HEK293 (cell line): ENCODE results near the gene IQCH.
"Not testable (repeated sequence)": the region's sequence is repeated elsewhere in the genome, so short reads cannot be mapped to it uniquely, and the experiment has no call there.

Experiments used
- CTCF ChIA-PET: fragments of 350-600 bp; formaldehyde crosslinking; extraction: SDS; loops from one replicate; lab custom pipeline; 2021; ENCODE audit warnings: antibody characterized with exemption; lab: Yijun Ruan, JAX
- POLR2A ChIA-PET: fragments of 300-600 bp; formaldehyde crosslinking; extraction: SDS; loops from one replicate; lab custom pipeline; 2020; ENCODE audit warnings: antibody characterized with exemption, inconsistent platforms; lab: Yijun Ruan, JAX
- H3K27ac ChIP-seq: fragments of 200-500 bp; sonication (Bioruptor generic); 2 replicates; pipeline ENCODE4 v1.5.1; 2014; ENCODE audit warnings: low read depth, low read length, control low read depth, inconsistent platforms; ENCODE audit errors: extremely low read depth
- H3K36me3 ChIP-seq, 2 experiments: fragments of 200-500 bp in 1 of 2; sonication (Bioruptor generic) in 1 of 2; 1 replicate in 1 of 2; 2 replicates in 1 of 2; pipeline ENCODE4 v1.5.1; 2014 to 2017; ENCODE audit warnings: inconsistent platforms in 2 of 2, low read length in 2 of 2; ENCODE audit not compliant: control insufficient read depth in 2 of 2, insufficient read depth in 1 of 2
- H3K4me1 ChIP-seq: fragments of 200-500 bp; sonication (Bioruptor generic); 2 replicates; pipeline ENCODE4 v1.5.1; 2014; ENCODE audit warnings: mild to moderate bottlenecking, low read length, inconsistent platforms; ENCODE audit not compliant: control insufficient read depth, insufficient read depth
- H3K4me3 ChIP-seq: 2 replicates; pipeline ENCODE4 v1.5.1; 2011; ENCODE audit warnings: low read depth, mild to moderate bottlenecking, control low read depth, low read length, moderate library complexity
- H3K9me3 ChIP-seq: fragments of 200-500 bp; sonication (Bioruptor generic); 2 replicates; pipeline ENCODE4 v1.5.1; 2014; ENCODE audit warnings: low read depth, low read length, inconsistent platforms; ENCODE audit not compliant: control insufficient read depth, insufficient read depth
- GFI1B ChIP-seq: fragments of 450-650 bp; formaldehyde crosslinking; IDR thresholded peaks from 2 replicates; pipeline ENCODE4 v1.5.1; 2016; ENCODE audit warnings: missing biosample characterization, missing genetic modification characterization
- GLI2 ChIP-seq: fragments of 450-650 bp; formaldehyde crosslinking; IDR thresholded peaks from 2 replicates; pipeline ENCODE4; 2017; ENCODE audit warnings: missing biosample characterization, missing genetic modification characterization, low read depth, borderline replicate concordance
- KLF1 ChIP-seq: fragments of 450-650 bp; formaldehyde crosslinking; IDR thresholded peaks from 2 replicates; pipeline ENCODE4 v1.5.1; 2016; ENCODE audit warnings: missing biosample characterization, missing genetic modification characterization
- KLF17 ChIP-seq: fragments of 450-650 bp; formaldehyde crosslinking; IDR thresholded peaks from 2 replicates; pipeline ENCODE4 v1.5.1; 2016; ENCODE audit warnings: missing biosample characterization, missing genetic modification characterization
- KLF9 ChIP-seq: fragments of 450-650 bp; formaldehyde crosslinking; IDR thresholded peaks from 2 replicates; pipeline ENCODE4 v1.5.1; 2016; ENCODE audit warnings: missing biosample characterization, missing genetic modification characterization, low read depth
- SP2 ChIP-seq: fragments of 450-650 bp; formaldehyde crosslinking; IDR thresholded peaks from 2 replicates; pipeline ENCODE4 v1.5.1; 2016; ENCODE audit warnings: missing biosample characterization, missing genetic modification characterization
- WT1 ChIP-seq: fragments of 450-650 bp; formaldehyde crosslinking; IDR thresholded peaks from 2 replicates; pipeline ENCODE4 v1.5.1; 2016; ENCODE audit warnings: missing biosample characterization, missing genetic modification characterization
- ZBTB21 ChIP-seq: fragments of 450-650 bp; formaldehyde crosslinking; IDR thresholded peaks from 2 replicates; pipeline ENCODE4 v1.5.1; 2017; ENCODE audit warnings: missing biosample characterization, missing genetic modification characterization
- ZBTB48 ChIP-seq: fragments of 450-650 bp; formaldehyde crosslinking; IDR thresholded peaks from 2 replicates; pipeline ENCODE4 v1.5.1; 2016; ENCODE audit warnings: missing biosample characterization, missing genetic modification characterization
- ZBTB6 ChIP-seq: fragments of 450-650 bp; formaldehyde crosslinking; IDR thresholded peaks from 2 replicates; pipeline ENCODE4 v1.5.1; 2017; ENCODE audit warnings: missing biosample characterization, missing genetic modification characterization
- ZNF10 ChIP-seq: fragments of 450-650 bp; formaldehyde crosslinking; IDR thresholded peaks from 2 replicates; pipeline ENCODE4 v1.5.1; 2017; ENCODE audit warnings: missing biosample characterization, missing genetic modification characterization
- ZNF155 ChIP-seq: fragments of 450-650 bp; formaldehyde crosslinking; IDR thresholded peaks from 2 replicates; pipeline ENCODE4 v1.5.1; 2016; ENCODE audit warnings: missing biosample characterization, missing genetic modification characterization
- ZNF248 ChIP-seq: fragments of 450-650 bp; formaldehyde crosslinking; IDR thresholded peaks from 2 replicates; pipeline ENCODE4 v1.5.1; 2017; ENCODE audit warnings: missing biosample characterization, missing genetic modification characterization
- ZNF404 ChIP-seq: fragments of 450-650 bp; formaldehyde crosslinking; IDR thresholded peaks from 2 replicates; pipeline ENCODE4 v1.5.1; 2017; ENCODE audit warnings: missing biosample characterization, missing genetic modification characterization
- ZNF449 ChIP-seq: fragments of 450-650 bp; formaldehyde crosslinking; IDR thresholded peaks from 2 replicates; pipeline ENCODE4 v1.5.1; 2017; ENCODE audit warnings: missing biosample characterization, mild to moderate bottlenecking, missing genetic modification characterization, moderate library complexity
- ZNF514 ChIP-seq: fragments of 450-650 bp; formaldehyde crosslinking; IDR thresholded peaks from 2 replicates; pipeline ENCODE4 v1.5.1; 2016; ENCODE audit warnings: missing biosample characterization, missing genetic modification characterization
- ZNF521 ChIP-seq: fragments of 450-650 bp; formaldehyde crosslinking; IDR thresholded peaks from 2 replicates; pipeline ENCODE4 v1.5.1; 2017; ENCODE audit warnings: missing biosample characterization, mild to moderate bottlenecking, missing genetic modification characterization
- ZNF580 ChIP-seq: fragments of 450-650 bp; formaldehyde crosslinking; IDR thresholded peaks from 2 replicates; pipeline ENCODE4 v1.5.1; 2016; ENCODE audit warnings: missing biosample characterization, missing genetic modification characterization
- ZNF621 ChIP-seq: fragments of 450-650 bp; formaldehyde crosslinking; IDR thresholded peaks from 2 replicates; pipeline ENCODE4 v1.5.1; 2017; ENCODE audit warnings: missing biosample characterization, missing genetic modification characterization
- ZNF623 ChIP-seq: fragments of 450-650 bp; formaldehyde crosslinking; IDR thresholded peaks from 2 replicates; pipeline ENCODE4 v1.5.1; 2016; ENCODE audit warnings: missing biosample characterization, missing genetic modification characterization
- ZNF639 ChIP-seq: fragments of 450-650 bp; formaldehyde crosslinking; IDR thresholded peaks from 2 replicates; pipeline ENCODE4 v1.5.1; 2016; ENCODE audit warnings: missing biosample characterization, missing genetic modification characterization
- ZNF654 ChIP-seq: fragments of 450-650 bp; formaldehyde crosslinking; IDR thresholded peaks from 2 replicates; pipeline ENCODE4 v1.5.1; 2016; ENCODE audit warnings: low read depth, missing biosample characterization, missing genetic modification characterization
- ZNF660 ChIP-seq: fragments of 450-650 bp; IDR thresholded peaks from 2 replicates; pipeline ENCODE4 v1.5.1; 2018; ENCODE audit warnings: missing biosample characterization, mild to moderate bottlenecking, missing genetic modification characterization
- ZNF707 ChIP-seq: fragments of 450-650 bp; formaldehyde crosslinking; IDR thresholded peaks from 2 replicates; pipeline ENCODE4 v1.5.1; 2016; ENCODE audit warnings: missing biosample characterization, missing genetic modification characterization

The IQCH gene

GRCh38 chr15:67433495-67434099 lies 179.0 kb downstream of the IQCH start:
- POLR2A ChIA-PET: no interaction called here
- Histone ChIP-seq H3K4me1 (no peaks in the 10 kb centered on the region), H3K9me3 (no peaks in the 10 kb centered on the region), H3K27ac (no peak overlapping the region), H3K36me3 (no peaks in the 10 kb centered on the region), H3K4me3 (no peak overlapping the region)
- TF ChIP-seq ZNF10 (no peak), ZNF654 (tag by site-specific recombination) (peak; percentile 60), ZNF449 (no peak), ZBTB21 (tag by site-specific recombination) (no peak), WT1 (no peak), ZBTB48 (peak; percentile 81), ZBTB6 (no peak)
- CTCF ChIA-PET: interaction anchor here (0.5 to 3.0 kb wide), 50 partner anchors 9 to 972 kb away, joined by 3 to 24 read pairs (median 4); no protein-coding TSS in a partner anchor

GRCh38 chr15:67436351-67437250 lies 182.0 kb downstream of the IQCH start:
- H3K4me3 ChIP-seq, H3K27ac ChIP-seq, POLR2A ChIA-PET, H3K36me3 ChIP-seq, H3K4me1 ChIP-seq, H3K9me3 ChIP-seq: not testable (repeated sequence)
- peak; percentile 22; the same call in 1 of the 2 replicates for TF ChIP-seq KLF17 (tag by site-specific recombination)
- CTCF ChIA-PET: interaction anchor here (0.5 to 2.1 kb wide), 8 partner anchors 20 to 754 kb away, joined by 3 to 5 read pairs (median 4); no protein-coding TSS in a partner anchor

- ChIA-PET CTCF (interaction anchor here (0.6 to 1.9 kb wide), 4 partner anchors 10 to 393 kb away, joined by 3 to 12 read pairs (median 5); no protein-coding TSS in a partner anchor), POLR2A (no interaction called here)
- H3K4me1 ChIP-seq: no peaks in the 10 kb centered on the region
- H3K4me3 ChIP-seq: no peak overlapping the region
- no peaks in the 10 kb centered on the region for H3K36me3 ChIP-seq
- no peaks in the 10 kb centered on the region for H3K9me3 ChIP-seq
- H3K27ac ChIP-seq: no peak overlapping the region
- TF ChIP-seq GFI1B (tag by site-specific recombination) (no peak), ZNF514 (tag by site-specific recombination) (no peak), KLF9 (tag by site-specific recombination) (no peak), ZNF248 (tag by site-specific recombination) (no peak), ZNF404 (no peak), ZNF521 (no peak), SP2 (tag by site-specific recombination) (no peak), KLF1 (tag by site-specific recombination) (no peak), ZNF621 (tag by site-specific recombination) (no peak), GLI2 (tag by site-specific recombination) (no peak), ZNF580 (no peak), ZNF623 (tag by site-specific recombination) (no peak), ZNF707 (tag by site-specific recombination) (no peak), ZNF660 (no peak), ZNF639 (no peak), ZNF155 (tag by site-specific recombination) (no peak)
Observed at GRCh38 chr15:67444100-67444499, 189.5 kb downstream of the IQCH start.
